OCI-LY3 (cell line): ENCODE results near the gene SREK1.

Experiments used
- H2AFZ ChIP-seq: fragments of 200-600, 300-600 bp; shearing (Covaris generic); 2 replicates; pipeline ENCODE4 v1.6.0; 2014; ENCODE audit warnings: antibody characterized with exemption, low read depth, low read length
- H3K27ac ChIP-seq: fragments of 200-600, 300-600 bp; sonication (generic); 2 replicates; pipeline ENCODE4 v1.5.1; 2014; ENCODE audit warnings: mild to moderate bottlenecking, low read length, moderate library complexity, mixed read lengths
- H3K27me3 ChIP-seq: fragments of 200-600, 300-600 bp; sonication (generic); 2 replicates; pipeline ENCODE4 v1.6.1; 2014; ENCODE audit warnings: low read depth, low read length, mixed read lengths
- H3K36me3 ChIP-seq: fragments of 200-600, 300-600 bp; sonication (generic); replicated peaks from 2 replicates; pipeline ENCODE3; 2014; ENCODE audit warnings: low read depth, low read length, mixed read lengths
- H3K4me1 ChIP-seq: fragments of 300-600, 200-600 bp; sonication (generic); 2 replicates; pipeline ENCODE4 v1.6.1; 2014; ENCODE audit warnings: low read length, mixed read lengths
- H3K4me2 ChIP-seq: fragments of 200-600, 300-600 bp; sonication (generic); 2 replicates; pipeline ENCODE4 v1.6.1; 2014; ENCODE audit warnings: low read length, mixed read lengths
- H3K4me3 ChIP-seq: fragments of 300-600, 200-600 bp; sonication (generic); 2 replicates; pipeline ENCODE4 v1.5.1; 2014; ENCODE audit warnings: antibody characterized with exemption, mild to moderate bottlenecking, low read length, moderate library complexity
- H3K79me2 ChIP-seq: fragments of 300-600, 200-600 bp; shearing (Covaris generic); 2 replicates; pipeline ENCODE4 v1.6.1; 2014; ENCODE audit warnings: mild to moderate bottlenecking, low read length, mixed read lengths
- H3K9ac ChIP-seq: fragments of 300-600, 200-600 bp; shearing (Covaris generic); 2 replicates; pipeline ENCODE4 v1.6.0; 2014; ENCODE audit warnings: mild to moderate bottlenecking, low read length, moderate library complexity
- H3K9me3 ChIP-seq: fragments of 200-600, 300-600 bp; shearing (Covaris generic); 2 replicates; pipeline ENCODE4 v1.6.1; 2014; ENCODE audit warnings: low read length, mixed read lengths; ENCODE audit not compliant: insufficient read depth
- H4K20me1 ChIP-seq: fragments of 200-600, 300-600 bp; sonication (generic); 2 replicates; pipeline ENCODE4 v1.6.1; 2016; ENCODE audit warnings: low read length, mixed read lengths; ENCODE audit not compliant: insufficient read depth
- EZH2phosphoT487 ChIP-seq: fragments of 200-600 bp; shearing (Covaris generic); IDR thresholded peaks from 2 replicates; pipeline ENCODE4 v1.6.1; 2018; ENCODE audit warnings: antibody characterized with exemption, mixed run types, low read depth
- TF ChIP-seq, protein P1 (sequence below): fragments of 200-600, 300-600 bp; sonication (generic); IDR thresholded peaks from 2 replicates; pipeline ENCODE4 v1.5.1; 2014; ENCODE audit warnings: antibody characterized with exemption, low read length, low read depth

Gene SREK1

DNA sequence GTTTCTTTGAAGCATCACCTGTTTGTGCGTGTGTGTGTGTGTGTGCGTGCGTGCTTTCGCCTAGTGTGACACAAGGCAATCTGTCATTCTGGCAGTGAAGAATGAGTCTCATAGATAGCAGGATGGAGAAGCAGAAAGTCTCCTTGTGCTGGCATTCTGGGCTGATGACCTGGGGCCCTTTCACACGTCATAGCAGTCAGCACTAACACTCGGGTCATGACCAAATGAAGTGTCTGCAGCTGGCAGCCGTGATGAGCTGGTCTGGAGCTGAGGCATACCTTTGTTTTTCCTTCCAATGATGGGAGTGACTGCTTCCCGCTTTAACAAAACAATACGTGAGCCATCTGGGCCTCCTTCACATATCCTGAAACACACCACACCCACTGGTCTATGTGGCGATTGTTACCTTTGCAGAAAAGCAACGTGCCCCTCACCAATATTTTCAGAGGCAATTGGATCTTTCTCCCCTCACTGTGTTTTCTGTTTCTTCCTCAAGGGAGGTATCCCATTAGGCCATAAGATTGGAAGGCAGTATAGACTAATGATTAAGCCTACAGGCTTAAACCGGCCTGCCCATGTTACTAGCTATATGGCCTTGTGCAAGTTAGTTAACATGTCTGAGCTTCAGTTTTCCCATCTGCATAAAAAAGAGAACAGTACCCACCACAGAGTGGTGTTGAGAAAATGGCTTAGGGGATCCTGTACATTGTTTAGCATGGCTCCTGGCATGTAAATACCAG is 88.8 kb downstream of the SREK1 start:
- Histone ChIP-seq H3K9me3 (no peaks in the 10 kb centered on the region), H3K4me1 (no peaks in the 10 kb centered on the region), H3K27me3 (no peaks in the 10 kb centered on the region), H3K27ac (no peak overlapping the region), H4K20me1 (no peaks in the 10 kb centered on the region), H3K4me2 (no peak overlapping the region), H3K79me2 (no peaks in the 10 kb centered on the region), H3K9ac (no peak overlapping the region), H2AFZ (no peak overlapping the region), H3K4me3 (no peak overlapping the region), H3K36me3 (no peaks in the 10 kb centered on the region)
- TF ChIP-seq, protein P1, sequence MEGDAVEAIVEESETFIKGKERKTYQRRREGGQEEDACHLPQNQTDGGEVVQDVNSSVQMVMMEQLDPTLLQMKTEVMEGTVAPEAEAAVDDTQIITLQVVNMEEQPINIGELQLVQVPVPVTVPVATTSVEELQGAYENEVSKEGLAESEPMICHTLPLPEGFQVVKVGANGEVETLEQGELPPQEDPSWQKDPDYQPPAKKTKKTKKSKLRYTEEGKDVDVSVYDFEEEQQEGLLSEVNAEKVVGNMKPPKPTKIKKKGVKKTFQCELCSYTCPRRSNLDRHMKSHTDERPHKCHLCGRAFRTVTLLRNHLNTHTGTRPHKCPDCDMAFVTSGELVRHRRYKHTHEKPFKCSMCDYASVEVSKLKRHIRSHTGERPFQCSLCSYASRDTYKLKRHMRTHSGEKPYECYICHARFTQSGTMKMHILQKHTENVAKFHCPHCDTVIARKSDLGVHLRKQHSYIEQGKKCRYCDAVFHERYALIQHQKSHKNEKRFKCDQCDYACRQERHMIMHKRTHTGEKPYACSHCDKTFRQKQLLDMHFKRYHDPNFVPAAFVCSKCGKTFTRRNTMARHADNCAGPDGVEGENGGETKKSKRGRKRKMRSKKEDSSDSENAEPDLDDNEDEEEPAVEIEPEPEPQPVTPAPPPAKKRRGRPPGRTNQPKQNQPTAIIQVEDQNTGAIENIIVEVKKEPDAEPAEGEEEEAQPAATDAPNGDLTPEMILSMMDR = no peak
- no peak for TF ChIP-seq EZH2phosphoT487
